ENCODE data around the gene DTX3. TPM values are rescaled to one million over a fixed set of nuclear protein-coding genes. Genes with fewer than 3 reads are reported as not detected.
"Not testable (repeated sequence)": the region's sequence is repeated elsewhere in the genome, so short reads cannot be mapped to it uniquely, and the experiment has no call there.

Gene DTX3
- total RNA-seq, 2 donors from 2014 or later = 24.4 to 32.8 TPM

DNA sequence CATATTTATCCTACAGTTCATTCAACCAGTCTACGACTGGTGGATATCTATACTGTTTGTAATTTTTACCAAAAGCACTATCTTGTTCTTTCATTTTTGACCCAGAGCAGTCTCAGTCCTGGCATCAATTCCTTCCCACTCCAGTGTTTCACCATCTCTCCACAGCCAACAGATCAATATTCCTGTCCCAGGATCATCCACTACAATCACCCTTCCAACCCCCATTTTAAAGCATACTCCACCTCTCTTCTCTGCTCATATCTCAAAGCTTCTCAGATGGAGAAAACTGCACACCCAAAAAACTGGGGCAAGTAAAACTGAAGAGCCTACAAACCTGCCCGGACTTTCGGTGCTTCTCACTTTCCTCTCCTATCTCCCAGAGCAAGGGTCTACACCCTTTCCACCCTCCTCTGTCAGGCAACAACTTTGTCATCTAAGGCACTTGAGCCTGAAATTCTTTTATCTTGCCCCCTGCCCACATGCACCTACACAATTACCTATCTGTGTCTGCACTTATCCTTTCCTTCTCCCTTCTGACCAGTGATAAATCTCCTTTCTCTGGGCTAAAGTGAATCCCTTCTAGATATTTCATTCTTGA lies 17.7 kb upstream of the DTX3 start:
- Mint-ChIP-seq H3K36me3 (ENCODE audit: low read depth) (peaks cover 2% of the 10 kb centered on the region), H3K4me3 (no peak overlapping the region), H3K27me3 (peaks cover 20% of the 10 kb centered on the region), H3K27ac (no peak overlapping the region), H3K4me1 (peaks cover 22% of the 10 kb centered on the region)
- ATAC-seq = no peak
- no peaks in the 10 kb centered on the region for H3K9me3 ChIP-seq (ENCODE audit: control insufficient read depth, low read length, poor library complexity, severe bottlenecking)
- no peak for DNase-seq

DNA sequence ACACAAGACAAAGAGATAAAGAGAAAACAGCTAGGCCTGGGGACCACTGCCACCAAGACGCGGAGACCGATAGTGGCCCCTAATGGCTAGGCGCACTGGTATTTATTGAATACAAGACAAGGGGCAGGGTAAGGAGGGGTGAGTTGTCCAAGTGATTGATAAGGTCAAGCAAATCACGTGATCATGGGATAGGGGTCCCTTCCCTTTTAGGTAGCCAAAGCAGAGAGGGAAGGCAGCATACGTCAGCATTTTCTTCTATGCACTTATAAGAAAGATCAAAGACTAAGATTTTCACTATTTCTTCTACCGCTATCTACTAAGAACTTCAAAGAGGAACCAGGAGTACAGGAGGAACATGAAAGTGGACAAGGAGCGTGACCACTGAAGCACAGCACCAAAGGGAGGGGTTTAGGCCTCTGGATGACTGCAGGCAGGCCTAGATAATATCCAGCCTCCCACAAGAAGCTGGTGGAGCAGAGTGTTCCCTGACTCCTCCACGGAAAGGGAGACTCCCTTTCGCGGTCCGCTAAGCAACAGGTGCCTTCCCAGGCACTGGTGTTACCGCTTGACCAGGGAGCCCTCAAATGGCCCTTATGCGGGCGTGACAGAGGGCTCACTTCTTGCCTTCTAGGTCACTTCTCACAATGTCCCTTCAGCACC lies 15.5 kb upstream of the DTX3 start:
- peaks cover 12% of the 10 kb centered on the region for H3K27me3 Mint-ChIP-seq
- not testable (repeated sequence) for DNase-seq; H3K4me3 Mint-ChIP-seq; H3K27ac Mint-ChIP-seq; H3K9me3 ChIP-seq (ENCODE audit: control insufficient read depth, low read length, poor library complexity, severe bottlenecking); ATAC-seq; H3K36me3 Mint-ChIP-seq (ENCODE audit: low read depth)
- H3K4me1 Mint-ChIP-seq = peaks cover 26% of the 10 kb centered on the region

DNA sequence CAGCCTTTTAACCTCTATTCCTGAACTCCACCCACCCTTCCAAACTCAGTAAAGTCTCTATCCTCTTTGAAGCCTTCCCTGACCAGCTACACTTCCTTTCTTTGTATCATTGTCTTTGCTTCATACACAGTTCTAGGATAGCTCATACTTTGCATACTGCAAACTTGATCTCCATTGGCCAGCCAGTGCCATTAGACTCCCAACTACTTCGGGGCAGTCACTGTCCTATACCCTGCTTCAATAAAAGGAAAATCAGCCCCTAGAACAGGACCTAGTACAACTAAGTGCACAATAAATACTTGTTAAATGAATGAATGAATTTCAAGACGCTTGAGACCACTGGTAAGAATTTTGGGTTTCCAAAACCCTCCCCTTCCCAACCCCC lies 14.2 kb upstream of the DTX3 start:
- no peaks in the 10 kb centered on the region for H3K9me3 ChIP-seq (ENCODE audit: control insufficient read depth, low read length, poor library complexity, severe bottlenecking)

DNA sequence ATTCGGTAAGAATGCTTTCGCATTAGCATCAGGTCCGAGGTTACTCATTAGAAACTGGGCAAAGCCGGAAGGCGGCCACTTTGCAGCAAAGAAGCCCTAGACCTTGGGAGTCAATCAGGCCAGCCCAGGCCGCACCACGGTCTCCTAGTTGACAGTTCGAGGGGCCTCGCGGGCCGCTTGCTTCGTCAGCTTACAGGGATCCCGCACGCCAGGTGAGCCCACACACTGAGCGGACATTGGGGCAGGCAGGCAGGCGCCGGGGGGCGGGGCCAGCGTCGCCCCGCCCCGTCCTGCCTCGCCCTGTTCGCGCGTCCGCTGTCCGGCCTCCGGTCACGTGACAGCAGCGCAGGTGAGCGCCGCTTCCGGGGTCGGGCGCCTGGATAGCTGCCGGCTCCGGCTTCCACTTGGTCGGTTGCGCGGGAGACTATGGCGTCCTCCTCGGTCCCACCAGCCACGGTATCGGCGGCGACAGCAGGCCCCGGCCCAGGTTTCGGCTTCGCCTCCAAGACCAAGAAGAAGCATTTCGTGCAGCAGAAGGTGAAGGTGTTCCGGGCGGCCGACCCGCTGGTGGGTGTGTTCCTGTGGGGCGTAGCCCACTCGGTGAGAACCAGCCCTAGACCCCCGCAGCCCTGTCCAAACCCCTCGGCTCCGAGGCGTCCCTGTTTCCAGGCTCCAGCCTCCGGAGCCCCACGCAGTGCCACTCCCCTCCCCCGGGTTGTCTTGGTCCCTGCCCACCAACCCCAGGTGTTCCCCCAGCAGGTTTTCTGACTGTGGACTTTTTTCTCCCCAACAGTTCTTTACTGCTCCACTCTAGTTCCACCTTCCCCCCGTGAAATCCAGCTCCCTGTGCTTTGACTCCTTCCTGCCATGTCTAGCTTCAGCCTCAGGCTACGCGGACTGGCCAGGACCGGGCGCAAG lies 13.5 kb upstream of the DTX3 start, which contains the start of gene PIP4K2C:
Gene PIP4K2C, plus strand, starts transcription at position 329 of the 918 bp plus-strand sequence. Its CDS starts 98 bp downstream, at position 427.
- Mint-ChIP-seq H3K4me3 (peak within 1 kb of the TSS; percentile 90), H3K27ac (peak within 1 kb of the TSS; percentile 81), H3K4me1 (peaks cover 23% of the 10 kb centered on the region), H3K36me3 (ENCODE audit: low read depth) (peaks cover 2% of the 10 kb centered on the region), H3K27me3 (no peaks in the 10 kb centered on the region)
- no peaks in the 10 kb centered on the region for H3K9me3 ChIP-seq (ENCODE audit: control insufficient read depth, low read length, poor library complexity, severe bottlenecking)
- ATAC-seq (peak; percentile 93), DNase-seq (peak; percentile 52 to 84 (median 79))

More for the DNA sequence above, 14.2 kb upstream of the DTX3 start:
- Mint-ChIP-seq H3K27me3 (peaks cover 1% of the 10 kb centered on the region), H3K36me3 (ENCODE audit: low read depth) (no peaks in the 10 kb centered on the region), H3K27ac (peak overlapping the region; percentile 81), H3K4me1 (peaks cover 23% of the 10 kb centered on the region), H3K4me3 (peak overlapping the region; percentile 90)
- no peak for ATAC-seq
- DNase-seq = no peak

DNA sequence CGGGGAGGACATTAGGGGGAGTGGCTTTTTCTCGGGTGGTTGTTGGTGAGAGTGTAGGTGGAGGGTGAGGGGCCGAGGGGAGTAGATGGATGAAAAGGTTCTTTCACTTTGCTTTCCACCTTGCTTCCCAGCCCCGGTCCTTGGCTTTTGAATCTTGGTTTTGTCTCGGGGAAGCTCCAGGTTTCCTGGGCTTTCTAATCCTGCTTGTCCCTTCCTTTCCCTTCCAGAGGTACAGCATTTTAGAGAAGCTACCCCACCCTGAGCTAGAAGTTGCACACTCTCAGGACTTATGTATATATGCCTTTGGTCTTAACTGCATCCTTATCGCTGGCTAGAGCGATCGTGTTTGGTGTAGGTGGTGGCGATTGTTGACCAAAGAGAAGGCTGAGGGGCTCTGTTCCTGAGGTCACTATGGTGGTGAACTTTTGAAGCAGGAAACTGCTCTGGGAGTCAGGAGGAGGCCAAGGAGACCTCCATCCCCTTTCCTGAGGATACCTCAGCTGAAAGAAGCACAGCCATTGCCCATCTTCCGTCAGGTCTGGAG lies 12.8 kb upstream of the DTX3 start:
- ATAC-seq (no peak), DNase-seq (no peak)
- H3K27me3 Mint-ChIP-seq = no peaks in the 10 kb centered on the region
- H3K4me3 Mint-ChIP-seq = peak overlapping the region; percentile 90
- H3K36me3 Mint-ChIP-seq (ENCODE audit: low read depth) = peaks cover 5% of the 10 kb centered on the region
- H3K27ac Mint-ChIP-seq = peak overlapping the region; percentile 81
- H3K4me1 Mint-ChIP-seq = peaks cover 25% of the 10 kb centered on the region
- no peaks in the 10 kb centered on the region for H3K9me3 ChIP-seq (ENCODE audit: control insufficient read depth, low read length, poor library complexity, severe bottlenecking)

DNA sequence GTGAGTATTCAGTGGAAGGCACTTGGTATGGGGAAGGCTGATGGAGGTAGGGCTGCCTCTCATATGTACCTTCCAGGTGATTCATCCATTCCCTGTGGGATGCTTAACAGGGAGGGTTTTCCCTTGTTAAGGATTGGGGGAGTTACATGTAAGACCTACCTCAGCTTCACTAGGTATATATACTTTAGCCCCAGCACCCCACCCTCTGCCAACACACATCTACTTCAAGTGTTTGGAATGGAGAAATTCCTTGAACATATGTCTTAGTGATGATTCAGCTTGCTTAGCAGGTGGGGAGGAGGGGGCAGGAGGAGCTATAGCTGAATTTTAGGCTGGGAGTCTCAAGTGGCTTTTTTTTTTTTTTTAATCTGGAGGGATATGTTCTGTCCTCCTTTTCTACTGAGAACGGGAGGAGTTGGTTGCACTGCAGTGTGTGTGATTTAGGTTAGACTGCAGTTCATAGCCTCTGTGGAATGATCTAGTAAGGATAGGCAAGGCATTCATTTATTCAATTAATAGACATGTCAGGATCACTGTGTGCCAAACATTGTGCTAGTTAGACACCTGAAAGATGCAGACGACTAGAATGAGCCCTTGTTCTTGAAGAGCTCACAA lies 12.0 kb upstream of the DTX3 start:
- DNase-seq (no peak), ATAC-seq (no peak)
- no peaks in the 10 kb centered on the region for H3K9me3 ChIP-seq (ENCODE audit: control insufficient read depth, low read length, poor library complexity, severe bottlenecking)
- Mint-ChIP-seq H3K4me1 (peaks cover 29% of the 10 kb centered on the region), H3K27me3 (no peaks in the 10 kb centered on the region), H3K36me3 (ENCODE audit: low read depth) (peaks cover 10% of the 10 kb centered on the region), H3K27ac (peak overlapping the region; percentile 81), H3K4me3 (peak overlapping the region; percentile 90)

DNA sequence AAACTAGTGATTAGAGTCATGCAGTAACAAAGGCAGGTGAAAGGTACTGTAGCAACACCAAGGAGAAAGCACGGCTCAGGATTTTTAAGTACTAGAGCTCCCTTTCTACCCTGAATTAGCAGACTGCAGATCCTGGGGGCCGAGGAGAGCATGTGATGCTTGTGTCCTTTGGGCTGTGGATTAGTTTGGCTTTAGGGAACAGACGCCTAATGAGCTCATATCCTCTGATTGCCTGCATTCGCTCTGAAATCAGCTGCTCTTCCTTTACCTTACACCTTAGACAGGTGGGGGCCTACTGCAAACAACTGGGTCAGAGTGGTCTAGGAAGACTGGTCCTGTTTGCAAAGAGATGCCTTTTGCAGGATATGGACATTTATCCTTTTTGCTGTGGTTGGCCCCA lies 11.4 kb upstream of the DTX3 start:
- Mint-ChIP-seq H3K36me3 (ENCODE audit: low read depth) (peaks cover 12% of the 10 kb centered on the region), H3K27ac (no peak overlapping the region)
- ATAC-seq = no peak

DNA sequence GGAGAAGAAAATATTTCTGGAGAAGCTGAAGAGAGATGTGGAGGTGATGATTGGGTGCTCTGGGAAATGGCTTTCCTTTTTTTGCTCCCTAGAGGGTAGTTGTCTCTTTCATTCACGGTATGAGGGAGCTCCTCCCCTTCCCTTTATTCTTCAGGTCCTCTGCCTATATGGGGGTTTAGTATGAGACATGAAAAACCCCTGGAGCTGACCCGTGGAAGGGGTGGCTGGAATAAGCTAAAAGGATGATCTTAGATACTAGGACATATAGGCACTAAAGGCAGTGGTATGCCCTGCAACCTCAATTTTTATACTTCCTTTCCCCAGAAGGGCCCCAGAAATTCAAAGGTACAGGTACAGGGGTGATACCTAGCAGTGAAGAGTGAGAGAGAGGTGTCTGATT lies 4.2 kb upstream of the DTX3 start:
- ATAC-seq (no peak), DNase-seq (no peak)
- H3K27ac Mint-ChIP-seq = no peak overlapping the region
- peaks cover 29% of the 10 kb centered on the region for H3K4me1 Mint-ChIP-seq
- H3K4me3 Mint-ChIP-seq = no peak overlapping the region
- H3K27me3 Mint-ChIP-seq = no peaks in the 10 kb centered on the region
- peaks cover 22% of the 10 kb centered on the region for H3K36me3 Mint-ChIP-seq (ENCODE audit: low read depth)
- H3K9me3 ChIP-seq (ENCODE audit: control insufficient read depth, low read length, poor library complexity, severe bottlenecking) = no peaks in the 10 kb centered on the region

More for the DNA sequence above, 11.4 kb upstream of the DTX3 start:
- Mint-ChIP-seq H3K27me3 (no peaks in the 10 kb centered on the region), H3K4me3 (no peak overlapping the region), H3K4me1 (peaks cover 31% of the 10 kb centered on the region)
- no peaks in the 10 kb centered on the region for H3K9me3 ChIP-seq (ENCODE audit: control insufficient read depth, low read length, poor library complexity, severe bottlenecking)
- no peak for DNase-seq

DNA sequence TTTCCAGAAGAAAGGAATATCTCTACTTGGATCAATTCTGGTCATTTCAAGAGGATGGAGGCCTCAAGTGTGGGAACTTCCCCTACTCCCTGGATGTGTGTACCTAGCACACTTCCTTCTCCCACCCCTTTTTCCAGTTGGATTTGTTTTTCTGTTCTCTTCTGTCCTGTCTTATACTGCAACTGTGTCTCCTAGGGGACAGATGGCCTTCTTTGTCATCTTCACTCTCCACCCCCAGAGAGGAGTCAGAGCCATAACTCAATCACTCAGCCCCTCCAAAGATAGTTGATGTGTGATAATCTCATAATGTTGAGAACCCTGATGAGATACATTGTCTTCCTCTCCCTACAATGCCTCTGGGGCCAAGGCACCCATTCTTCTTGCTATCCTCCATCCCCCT lies 2.1 kb upstream of the DTX3 start:
- peaks cover 24% of the 10 kb centered on the region for H3K4me1 Mint-ChIP-seq
- H3K9me3 ChIP-seq (ENCODE audit: control insufficient read depth, low read length, poor library complexity, severe bottlenecking) = no peaks in the 10 kb centered on the region
- H3K27me3 Mint-ChIP-seq = no peaks in the 10 kb centered on the region
- peaks cover 16% of the 10 kb centered on the region for H3K36me3 Mint-ChIP-seq (ENCODE audit: low read depth)
- H3K4me3 Mint-ChIP-seq = no peak overlapping the region
- peak overlapping the region; percentile 88 for H3K27ac Mint-ChIP-seq
- ATAC-seq (no peak), DNase-seq (no peak)

DNA sequence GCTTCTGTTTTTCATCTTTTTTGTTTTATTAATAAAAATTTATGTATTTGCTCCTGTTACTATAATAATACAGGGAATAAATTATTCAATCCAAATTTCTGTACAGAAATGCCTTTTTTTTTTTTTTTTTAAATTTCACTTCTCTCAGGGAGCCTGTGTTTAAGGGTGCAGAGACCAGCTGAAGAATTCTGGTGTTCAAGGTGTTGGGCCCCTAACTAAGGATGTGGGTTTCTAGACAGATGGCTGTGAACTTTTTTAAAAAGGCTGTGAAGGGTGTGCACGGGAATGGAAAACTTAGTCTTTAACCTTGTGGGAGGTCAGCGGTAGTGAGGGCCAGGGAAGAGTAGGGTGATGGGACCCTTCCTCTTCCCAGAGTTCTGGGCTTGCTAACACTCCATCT lies 1.3 kb upstream of the DTX3 start:
- Mint-ChIP-seq H3K4me1 (peaks cover 25% of the 10 kb centered on the region), H3K27me3 (no peaks in the 10 kb centered on the region), H3K4me3 (peak overlapping the region; percentile 82), H3K27ac (peak overlapping the region; percentile 88), H3K36me3 (ENCODE audit: low read depth) (peaks cover 14% of the 10 kb centered on the region)
- ATAC-seq = no peak
- no peaks in the 10 kb centered on the region for H3K9me3 ChIP-seq (ENCODE audit: control insufficient read depth, low read length, poor library complexity, severe bottlenecking)
- DNase-seq = no peak

DNA sequence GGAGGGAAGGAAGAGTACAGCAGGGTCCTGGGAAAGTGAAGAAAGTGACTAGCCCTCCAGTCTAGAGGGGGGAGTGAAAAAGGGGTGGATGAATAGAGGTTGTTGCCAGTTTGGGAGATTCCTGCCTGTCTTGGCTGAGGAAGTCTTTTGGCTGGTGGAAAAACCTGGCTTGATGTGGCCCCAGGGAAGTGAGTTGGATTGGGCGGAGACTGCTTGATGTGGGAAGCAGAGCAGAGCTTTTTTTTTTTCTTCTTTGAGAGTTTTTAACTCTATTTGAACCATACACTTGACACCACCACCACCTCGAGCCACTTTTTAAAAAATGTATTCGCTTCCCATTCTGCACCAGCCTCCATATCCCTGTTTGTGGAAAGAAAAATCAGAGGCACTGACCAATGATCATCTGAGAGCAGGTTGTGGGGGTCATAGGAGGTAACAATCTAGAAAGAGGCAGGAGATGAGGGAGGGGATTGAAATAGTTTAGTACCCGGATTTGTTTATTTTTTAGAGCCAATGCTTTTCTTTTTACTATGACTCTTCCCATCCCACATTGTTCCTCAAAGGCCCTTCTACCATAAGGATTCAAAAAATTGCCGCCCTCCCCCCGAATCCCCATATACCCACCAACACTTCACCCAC lies 690 bp upstream of the DTX3 start:
- peak overlapping the region; percentile 82 for H3K4me3 Mint-ChIP-seq
- no peaks in the 10 kb centered on the region for H3K27me3 Mint-ChIP-seq
- DNase-seq (no peak), ATAC-seq (no peak)
- no peaks in the 10 kb centered on the region for H3K9me3 ChIP-seq (ENCODE audit: control insufficient read depth, low read length, poor library complexity, severe bottlenecking)
- H3K27ac Mint-ChIP-seq = peak overlapping the region; percentile 88
- peaks cover 14% of the 10 kb centered on the region for H3K36me3 Mint-ChIP-seq (ENCODE audit: low read depth)
- peaks cover 25% of the 10 kb centered on the region for H3K4me1 Mint-ChIP-seq

DNA sequence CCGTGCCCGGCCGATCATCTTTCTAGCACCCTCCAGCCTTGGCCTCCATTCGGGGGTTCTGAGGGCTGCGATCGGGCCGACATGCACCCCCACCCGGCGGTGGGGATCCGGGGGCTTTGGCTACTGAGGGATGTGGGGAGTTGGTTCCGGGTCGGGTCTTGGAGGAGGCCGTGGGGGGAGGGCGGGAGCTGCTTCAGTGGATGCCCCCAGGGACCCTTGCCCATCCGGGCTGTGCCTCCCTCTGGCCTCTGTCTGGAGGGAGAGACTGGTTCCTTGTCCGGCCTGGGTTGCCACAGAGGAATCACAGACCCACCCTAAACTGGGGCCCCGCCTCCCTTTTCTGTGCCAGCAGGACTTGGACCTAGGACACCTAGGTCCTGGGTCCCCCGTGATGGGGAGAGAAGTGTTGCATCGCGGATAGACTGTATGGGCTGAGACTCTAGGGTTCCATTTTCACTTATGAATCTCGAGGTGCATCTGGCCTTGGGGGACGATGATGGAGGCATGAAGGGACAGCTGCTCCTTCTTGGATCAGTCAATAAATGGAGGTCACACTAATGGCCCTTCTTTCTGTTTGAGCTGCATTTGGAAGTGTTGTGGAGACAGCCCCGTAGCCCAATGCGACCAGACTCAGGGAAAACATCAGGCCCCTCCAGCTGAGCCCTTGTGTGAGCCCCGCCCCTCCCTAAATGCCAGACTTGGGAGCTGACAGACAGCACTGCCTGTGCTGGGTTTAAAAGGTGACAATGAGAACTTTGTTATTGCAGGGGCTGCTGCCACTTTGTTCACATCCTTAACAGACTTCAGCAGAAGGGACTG lies 577 bp downstream of the DTX3 start:
- DNase-seq (no peak), ATAC-seq (peak; percentile 51)
- Mint-ChIP-seq H3K4me3 (peak overlapping the region; percentile 82), H3K27me3 (peaks cover 1% of the 10 kb centered on the region), H3K4me1 (peaks cover 25% of the 10 kb centered on the region), H3K36me3 (ENCODE audit: low read depth) (peaks cover 11% of the 10 kb centered on the region), H3K27ac (peak overlapping the region; percentile 88)
- H3K9me3 ChIP-seq (ENCODE audit: control insufficient read depth, low read length, poor library complexity, severe bottlenecking) = no peaks in the 10 kb centered on the region
